GM19043 (cell line): ENCODE data around the gene ARMC6.
"Not testable (repeated sequence)": the region's sequence is repeated elsewhere in the genome, so short reads cannot be mapped to it uniquely, and the experiment has no call there.

Source experiments
- ATAC-seq: cut with Tn5 transposase; IDR thresholded peaks from one replicate; pipeline ENCODE4 v1.9.1; 2021; ENCODE audit warnings: low read depth; ENCODE audit not compliant: unreplicated experiment

ARMC6 gene

GRCh38 chr19:19103167-19103566 is 69.8 kb downstream of the ARMC6 start:
- ATAC-seq: no peak

- no peak for ATAC-seq
These were observed 72.1 kb downstream of the ARMC6 start for GRCh38 chr19:19105365-19106055.

- ATAC-seq: no peak
These were observed 72.7 kb downstream of the ARMC6 start for GRCh38 chr19:19106056-19106551.

- ATAC-seq: not testable (repeated sequence)
These were observed 73.5 kb downstream of the ARMC6 start for GRCh38 chr19:19106938-19107337.

GRCh38 chr19:19107654-19108053 is 74.3 kb downstream of the ARMC6 start:
- no peak for ATAC-seq
